ENCODE data around the gene SCEL.

DNA sequence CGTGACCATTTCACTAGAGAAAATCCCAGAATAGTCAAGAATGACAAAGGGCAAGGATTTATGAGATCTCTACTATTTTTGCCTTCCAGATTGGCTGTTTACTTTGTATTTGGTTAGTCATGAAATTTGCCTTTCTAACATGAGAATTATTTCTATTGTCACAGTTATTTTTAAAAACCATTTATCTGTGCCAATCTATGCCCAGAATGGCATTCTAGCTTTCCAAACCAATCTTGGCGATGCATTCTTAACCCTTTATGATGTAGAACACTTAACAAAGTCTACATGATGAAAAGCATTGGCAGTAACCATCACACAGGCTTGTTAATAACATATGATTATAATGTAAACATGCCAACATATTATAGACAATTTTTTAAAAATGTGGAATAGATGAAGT lies 65.2 kb downstream of the SCEL start:
- TF ChIP-seq, protein P1, sequence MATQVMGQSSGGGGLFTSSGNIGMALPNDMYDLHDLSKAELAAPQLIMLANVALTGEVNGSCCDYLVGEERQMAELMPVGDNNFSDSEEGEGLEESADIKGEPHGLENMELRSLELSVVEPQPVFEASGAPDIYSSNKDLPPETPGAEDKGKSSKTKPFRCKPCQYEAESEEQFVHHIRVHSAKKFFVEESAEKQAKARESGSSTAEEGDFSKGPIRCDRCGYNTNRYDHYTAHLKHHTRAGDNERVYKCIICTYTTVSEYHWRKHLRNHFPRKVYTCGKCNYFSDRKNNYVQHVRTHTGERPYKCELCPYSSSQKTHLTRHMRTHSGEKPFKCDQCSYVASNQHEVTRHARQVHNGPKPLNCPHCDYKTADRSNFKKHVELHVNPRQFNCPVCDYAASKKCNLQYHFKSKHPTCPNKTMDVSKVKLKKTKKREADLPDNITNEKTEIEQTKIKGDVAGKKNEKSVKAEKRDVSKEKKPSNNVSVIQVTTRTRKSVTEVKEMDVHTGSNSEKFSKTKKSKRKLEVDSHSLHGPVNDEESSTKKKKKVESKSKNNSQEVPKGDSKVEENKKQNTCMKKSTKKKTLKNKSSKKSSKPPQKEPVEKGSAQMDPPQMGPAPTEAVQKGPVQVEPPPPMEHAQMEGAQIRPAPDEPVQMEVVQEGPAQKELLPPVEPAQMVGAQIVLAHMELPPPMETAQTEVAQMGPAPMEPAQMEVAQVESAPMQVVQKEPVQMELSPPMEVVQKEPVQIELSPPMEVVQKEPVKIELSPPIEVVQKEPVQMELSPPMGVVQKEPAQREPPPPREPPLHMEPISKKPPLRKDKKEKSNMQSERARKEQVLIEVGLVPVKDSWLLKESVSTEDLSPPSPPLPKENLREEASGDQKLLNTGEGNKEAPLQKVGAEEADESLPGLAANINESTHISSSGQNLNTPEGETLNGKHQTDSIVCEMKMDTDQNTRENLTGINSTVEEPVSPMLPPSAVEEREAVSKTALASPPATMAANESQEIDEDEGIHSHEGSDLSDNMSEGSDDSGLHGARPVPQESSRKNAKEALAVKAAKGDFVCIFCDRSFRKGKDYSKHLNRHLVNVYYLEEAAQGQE (IDR thresholded peaks at IDR 0.05; ENCODE audit: insufficient read depth in 1 of 2, low read depth in 2 of 2, low read length in 2 of 2) = no peak
- TF ChIP-seq TAF1 (IDR thresholded peaks at IDR 0.05; ENCODE audit: borderline replicate concordance, insufficient read depth, low read length) (no peak), POLR2AphosphoS5 (IDR thresholded peaks at IDR 0.05; ENCODE audit: low read depth, low read length) (no peak)

Measured in PFSK-1 (cell line).